Measurements from ENCODE around the gene COX6A2. TPM values are rescaled to one million over a fixed set of nuclear protein-coding genes. Genes with fewer than 3 reads are reported as not detected.

Gene COX6A2
- total and polyA plus RNA-seq, 5 donors from 2014 or later: not detected

- Histone ChIP-seq H3K27me3 (ENCODE audit: control insufficient read depth, insufficient read depth, low read length) (no peaks in the 10 kb centered on the region), H3K4me1 (ENCODE audit: control insufficient read depth, insufficient read depth, low read length, poor library complexity, severe bottlenecking) (peaks cover 33% of the 10 kb centered on the region), H3K4me3 (ENCODE audit: low read depth, low read length) (no peak overlapping the region), H3K9me3 (ENCODE audit: control insufficient read depth in 2 of 2, low read length in 2 of 2) (no peaks in the 10 kb centered on the region), H3K27ac (ENCODE audit: insufficient read depth, low read length, poor library complexity, severe bottlenecking) (no peak overlapping the region), H3K36me3 (ENCODE audit: control insufficient read depth, insufficient read depth, low read length) (no peaks in the 10 kb centered on the region)
- Mint-ChIP-seq H3K27me3 (peaks cover 9% of the 10 kb centered on the region), H3K4me1 (peaks cover 0 to 29% (median 6%) of the 10 kb centered on the region in 4 donors), H3K27ac (peak overlapping the region in 1 of 3 donors; percentile 14), H3K9me3 (peaks cover 0 to 3% (median 0%) of the 10 kb centered on the region in 7 donors), H3K36me3 (no peaks in the 10 kb centered on the region), H3K4me3 (peak overlapping the region; percentile 13 to 84 (median 46))
- DNase-seq: no peak
- ATAC-seq (ENCODE audit: low read depth in 2 of 2): no peak
Observed at GRCh38 chr16:31473264-31473984, 45.3 kb upstream of the COX6A2 start.

GRCh38 chr16:31472709-31473203 is 44.6 kb upstream of the COX6A2 start:
- DNase-seq: peak in 1 of 3 donors; percentile 48
- H3K4me1 Mint-ChIP-seq: peaks cover 0 to 24% (median 8%) of the 10 kb centered on the region in 4 donors
- H3K4me3 Mint-ChIP-seq: peak overlapping the region; percentile 72 to 97 (median 82)
- peaks cover 33% of the 10 kb centered on the region for H3K4me1 ChIP-seq (ENCODE audit: control insufficient read depth, insufficient read depth, low read length, poor library complexity, severe bottlenecking)
- no peak for ATAC-seq (ENCODE audit: low read depth in 2 of 2)
- H3K9me3 Mint-ChIP-seq: peaks cover 0 to 3% (median 0%) of the 10 kb centered on the region in 7 donors
- peaks cover 9% of the 10 kb centered on the region for H3K27me3 Mint-ChIP-seq
- H3K4me3 ChIP-seq (ENCODE audit: low read depth, low read length): no peak overlapping the region
- no peaks in the 10 kb centered on the region for H3K36me3 ChIP-seq (ENCODE audit: control insufficient read depth, insufficient read depth, low read length)
- peak overlapping the region in 1 of 3 donors; percentile 67 for H3K27ac Mint-ChIP-seq
- H3K27ac ChIP-seq (ENCODE audit: insufficient read depth, low read length, poor library complexity, severe bottlenecking): no peak overlapping the region
- no peaks in the 10 kb centered on the region for H3K9me3 ChIP-seq (ENCODE audit: control insufficient read depth in 2 of 2, low read length in 2 of 2)
- no peaks in the 10 kb centered on the region for H3K36me3 Mint-ChIP-seq
- H3K27me3 ChIP-seq (ENCODE audit: control insufficient read depth, insufficient read depth, low read length): no peaks in the 10 kb centered on the region

- peaks cover 9% of the 10 kb centered on the region for H3K27me3 Mint-ChIP-seq
- H3K4me3 Mint-ChIP-seq: peak within 1 kb of the TSS; percentile 72 to 97 (median 82)
- H3K36me3 Mint-ChIP-seq: peaks cover 2% of the 10 kb centered on the region
- no peaks in the 10 kb centered on the region for H3K9me3 ChIP-seq (ENCODE audit: control insufficient read depth in 2 of 2, low read length in 2 of 2)
- peaks cover 30% of the 10 kb centered on the region for H3K4me1 ChIP-seq (ENCODE audit: control insufficient read depth, insufficient read depth, low read length, poor library complexity, severe bottlenecking)
- no peak within 1 kb of the TSS for H3K27ac ChIP-seq (ENCODE audit: insufficient read depth, low read length, poor library complexity, severe bottlenecking)
- H3K4me3 ChIP-seq (ENCODE audit: low read depth, low read length): no peak within 1 kb of the TSS
- no peaks in the 10 kb centered on the region for H3K27me3 ChIP-seq (ENCODE audit: control insufficient read depth, insufficient read depth, low read length)
- peaks cover 0 to 27% (median 11%) of the 10 kb centered on the region in 4 donors for H3K4me1 Mint-ChIP-seq
- peak within 1 kb of the TSS in 1 of 3 donors; percentile 67 for H3K27ac Mint-ChIP-seq
- no peaks in the 10 kb centered on the region for H3K36me3 ChIP-seq (ENCODE audit: control insufficient read depth, insufficient read depth, low read length)
- ATAC-seq (ENCODE audit: low read depth in 2 of 2) (no peak), DNase-seq (no peak)
- peaks cover 0 to 3% (median 0%) of the 10 kb centered on the region in 7 donors for H3K9me3 Mint-ChIP-seq
Observed at GRCh38 chr16:31471875-31472708, 43.9 kb upstream of the COX6A2 start, which contains the start of gene TGFB1I1. TGFB1I1 (plus strand) TSS chr16:31472152; CDS start chr16:31472189, 37 bp downstream.

DNA sequence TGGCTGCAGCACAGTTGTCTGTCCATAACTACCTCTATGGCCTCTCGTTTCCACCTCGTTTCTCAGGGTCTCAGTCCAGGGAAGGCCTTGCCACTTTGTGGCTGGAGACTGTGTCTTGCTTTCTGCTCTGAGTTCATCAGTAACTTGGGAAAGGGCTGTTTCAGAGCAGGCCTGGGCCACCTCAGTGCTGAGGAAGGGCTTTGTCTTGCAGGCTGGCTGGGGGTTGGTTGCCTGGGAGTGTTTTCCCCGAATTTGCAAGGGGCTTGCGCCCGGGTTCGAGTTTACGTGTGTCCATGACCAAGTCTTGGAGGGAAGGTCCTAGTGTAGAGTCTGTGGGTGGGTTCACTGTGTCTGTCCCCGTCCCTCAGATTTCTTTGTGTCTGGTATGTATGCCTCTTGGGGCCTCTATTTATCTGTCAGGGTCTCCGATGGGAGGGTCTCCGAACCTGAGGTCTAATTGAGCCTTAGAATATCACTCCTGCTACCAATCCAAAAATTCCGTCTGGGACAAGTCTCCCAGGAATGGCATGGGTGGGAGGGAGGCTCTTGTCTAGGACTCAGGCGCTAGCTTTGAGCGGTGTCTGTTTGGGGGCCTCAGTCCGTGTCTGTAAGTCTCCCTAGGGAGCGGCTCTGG is 43.2 kb upstream of the COX6A2 start:
- no peaks in the 10 kb centered on the region for H3K9me3 ChIP-seq (ENCODE audit: control insufficient read depth in 2 of 2, low read length in 2 of 2)
- H3K4me3 ChIP-seq (ENCODE audit: low read depth, low read length): no peak overlapping the region
- Mint-ChIP-seq H3K36me3 (peaks cover 6% of the 10 kb centered on the region), H3K27ac (no peak overlapping the region), H3K4me1 (peaks cover 0 to 26% (median 12%) of the 10 kb centered on the region in 4 donors), H3K4me3 (peak overlapping the region in 2 of 4 donors; percentile 61 to 84), H3K9me3 (peaks cover 0 to 3% (median 0%) of the 10 kb centered on the region in 7 donors), H3K27me3 (peaks cover 9% of the 10 kb centered on the region)
- H3K36me3 ChIP-seq (ENCODE audit: control insufficient read depth, insufficient read depth, low read length): no peaks in the 10 kb centered on the region
- H3K27ac ChIP-seq (ENCODE audit: insufficient read depth, low read length, poor library complexity, severe bottlenecking): no peak overlapping the region
- peaks cover 30% of the 10 kb centered on the region for H3K4me1 ChIP-seq (ENCODE audit: control insufficient read depth, insufficient read depth, low read length, poor library complexity, severe bottlenecking)
- DNase-seq: no peak
- H3K27me3 ChIP-seq (ENCODE audit: control insufficient read depth, insufficient read depth, low read length): no peaks in the 10 kb centered on the region
- no peak for ATAC-seq (ENCODE audit: low read depth in 2 of 2)

DNA sequence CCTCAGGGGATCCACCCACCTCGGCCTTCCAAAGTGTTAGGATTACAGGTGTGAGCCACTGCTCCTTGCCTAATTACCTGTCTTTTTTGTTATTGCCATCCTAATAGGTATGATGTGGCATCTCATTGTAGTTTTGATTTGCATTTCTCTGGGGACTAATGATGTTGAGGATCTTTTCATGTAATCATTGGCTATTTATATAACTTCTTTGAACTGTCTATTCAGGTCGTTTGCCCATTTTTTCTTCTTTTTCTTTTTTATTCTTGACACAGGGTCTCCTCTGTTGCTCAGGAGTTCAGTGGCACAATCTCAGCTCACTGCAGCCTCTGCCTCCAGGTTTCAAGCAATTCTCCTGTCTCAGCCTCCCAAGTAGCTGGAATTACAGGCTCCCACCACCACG is 42.5 kb upstream of the COX6A2 start:
- Histone ChIP-seq H3K9me3 (ENCODE audit: control insufficient read depth in 2 of 2, low read length in 2 of 2) (no peaks in the 10 kb centered on the region), H3K27ac (ENCODE audit: insufficient read depth, low read length, poor library complexity, severe bottlenecking) (no peak overlapping the region), H3K27me3 (ENCODE audit: control insufficient read depth, insufficient read depth, low read length) (no peaks in the 10 kb centered on the region), H3K36me3 (ENCODE audit: control insufficient read depth, insufficient read depth, low read length) (no peaks in the 10 kb centered on the region), H3K4me1 (ENCODE audit: control insufficient read depth, insufficient read depth, low read length, poor library complexity, severe bottlenecking) (peaks cover 23% of the 10 kb centered on the region), H3K4me3 (ENCODE audit: low read depth, low read length) (no peak overlapping the region)
- H3K4me3 Mint-ChIP-seq: peak overlapping the region in 1 of 4 donors; percentile 43
- peaks cover 7% of the 10 kb centered on the region for H3K36me3 Mint-ChIP-seq
- H3K27ac Mint-ChIP-seq: no peak overlapping the region
- peaks cover 9% of the 10 kb centered on the region for H3K27me3 Mint-ChIP-seq
- no peak for DNase-seq
- peaks cover 0 to 26% (median 9%) of the 10 kb centered on the region in 4 donors for H3K4me1 Mint-ChIP-seq
- ATAC-seq (ENCODE audit: low read depth in 2 of 2): no peak
- H3K9me3 Mint-ChIP-seq: peaks cover 0 to 3% (median 0%) of the 10 kb centered on the region in 7 donors

- no peaks in the 10 kb centered on the region for H3K9me3 ChIP-seq (ENCODE audit: control insufficient read depth in 2 of 2, low read length in 2 of 2)
- Mint-ChIP-seq H3K9me3 (peaks cover 0 to 3% (median 0%) of the 10 kb centered on the region in 7 donors), H3K4me3 (no peak overlapping the region), H3K36me3 (peaks cover 20% of the 10 kb centered on the region), H3K27me3 (peaks cover 9% of the 10 kb centered on the region), H3K27ac (no peak overlapping the region), H3K4me1 (peaks cover 0 to 22% (median 11%) of the 10 kb centered on the region in 4 donors)
- no peak overlapping the region for H3K27ac ChIP-seq (ENCODE audit: insufficient read depth, low read length, poor library complexity, severe bottlenecking)
- no peak for ATAC-seq (ENCODE audit: low read depth in 2 of 2)
- no peak overlapping the region for H3K4me3 ChIP-seq (ENCODE audit: low read depth, low read length)
- H3K27me3 ChIP-seq (ENCODE audit: control insufficient read depth, insufficient read depth, low read length): no peaks in the 10 kb centered on the region
- H3K36me3 ChIP-seq (ENCODE audit: control insufficient read depth, insufficient read depth, low read length): peaks cover 3% of the 10 kb centered on the region
- no peak for DNase-seq
- peaks cover 22% of the 10 kb centered on the region for H3K4me1 ChIP-seq (ENCODE audit: control insufficient read depth, insufficient read depth, low read length, poor library complexity, severe bottlenecking)
Observed at GRCh38 chr16:31467858-31468257, 39.7 kb upstream of the COX6A2 start.

- no peaks in the 10 kb centered on the region for H3K9me3 ChIP-seq (ENCODE audit: control insufficient read depth in 2 of 2, low read length in 2 of 2)
- H3K36me3 ChIP-seq (ENCODE audit: control insufficient read depth, insufficient read depth, low read length): peaks cover 8% of the 10 kb centered on the region
- Mint-ChIP-seq H3K4me1 (peaks cover 0 to 19% (median 8%) of the 10 kb centered on the region in 4 donors), H3K27me3 (peaks cover 4% of the 10 kb centered on the region), H3K9me3 (peaks cover 0 to 3% (median 0%) of the 10 kb centered on the region in 7 donors), H3K36me3 (peaks cover 20% of the 10 kb centered on the region), H3K4me3 (no peak overlapping the region), H3K27ac (peak overlapping the region in 1 of 3 donors; percentile 15)
- peaks cover 16% of the 10 kb centered on the region for H3K4me1 ChIP-seq (ENCODE audit: control insufficient read depth, insufficient read depth, low read length, poor library complexity, severe bottlenecking)
- ATAC-seq (ENCODE audit: low read depth in 2 of 2) (peak in 1 of 2 donors; percentile 11), DNase-seq (peak in 1 of 3 donors; percentile 49)
- H3K27ac ChIP-seq (ENCODE audit: insufficient read depth, low read length, poor library complexity, severe bottlenecking): no peak overlapping the region
- H3K27me3 ChIP-seq (ENCODE audit: control insufficient read depth, insufficient read depth, low read length): no peaks in the 10 kb centered on the region
- no peak overlapping the region for H3K4me3 ChIP-seq (ENCODE audit: low read depth, low read length)
Observed at GRCh38 chr16:31467151-31467773, 39.1 kb upstream of the COX6A2 start.
